Panc1 (cell line): ENCODE data around the gene BTN2A1. TPM values are rescaled to one million over a fixed set of nuclear protein-coding genes. Genes with fewer than 3 reads are reported as not detected.
A peak's percentile ranks its signal among the peaks of the same experiment; 100 is the strongest.
"Not testable (repeated sequence)": the region's sequence is repeated elsewhere in the genome, so short reads cannot be mapped to it uniquely, and the experiment has no call there.

Experiments
- ATAC-seq: fragments of 200-7000 bp; cut with Tn5 transposase; 2 replicates; pipeline ENCODE4 v1.9.1; 2020; ENCODE audit warnings: mild to moderate bottlenecking, moderate library complexity
- BruUV-seq: library from RNA; stranded (reverse); fragments of 400-500 nt; replicated peaks from 2 replicates; lab custom pipeline; 2021; lab: Mats Ljungman, UMichigan
- CTCF ChIA-PET: fragments of 300-600 bp; sonication (Branson Sonifier 250); formaldehyde crosslinking; loops from one replicate; lab custom pipeline; 2022; ENCODE audit warnings: antibody characterized with exemption; lab: Charles Lee
- POLR2A ChIA-PET: fragments of 300-600 bp; sonication (Branson Sonifier 250); formaldehyde crosslinking; loops from one replicate; lab custom pipeline; 2022; ENCODE audit warnings: antibody characterized with exemption; lab: Charles Lee
- DNase-seq: peaks from one replicate; pipeline ENCODE4 v3.0.0-alpha.2; 2010; ENCODE audit warnings: low read depth, low spot score
- H3K27ac ChIP-seq: 2 replicates; pipeline ENCODE4 v1.5.1; 2011; ENCODE audit warnings: mild to moderate bottlenecking, low read length, inconsistent platforms
- H3K27me3 ChIP-seq: fragments of 200-500 bp; sonication (Bioruptor generic); 2 replicates; pipeline ENCODE4 v1.6.0; 2014; ENCODE audit warnings: low read length, inconsistent platforms; ENCODE audit not compliant: control insufficient read depth, insufficient read depth
- H3K36me3 ChIP-seq: fragments of 200-500 bp; sonication (Bioruptor generic); 2 replicates; pipeline ENCODE4 v1.5.1; 2014; ENCODE audit warnings: inconsistent platforms, mild to moderate bottlenecking, low read length, moderate library complexity; ENCODE audit not compliant: control insufficient read depth, insufficient read depth
- H3K4me1 ChIP-seq: 2 replicates; pipeline ENCODE4 v1.5.1; 2011; ENCODE audit warnings: inconsistent platforms, mild to moderate bottlenecking, low read length, moderate library complexity; ENCODE audit not compliant: control insufficient read depth, insufficient read depth
- H3K4me3 ChIP-seq, 2 experiments: 2 replicates each; pipeline ENCODE4 v1.5.1; 2011 to 2012; ENCODE audit warnings: low read depth in 2 of 2, low read length in 2 of 2, mild to moderate bottlenecking in 2 of 2, inconsistent platforms in 1 of 2, moderate library complexity in 1 of 2
- H3K9me3 ChIP-seq: fragments of 200-500 bp; sonication (Bioruptor generic); 2 replicates; pipeline ENCODE4 v1.5.1; 2014; ENCODE audit warnings: low read depth, mild to moderate bottlenecking, inconsistent platforms, low read length, moderate library complexity; ENCODE audit not compliant: control insufficient read depth, insufficient read depth
- CTCF ChIP-seq: fragments of 450-650 bp; IDR thresholded peaks from 2 replicates; pipeline ENCODE4 v1.5.1; 2017; ENCODE audit warnings: mild to moderate bottlenecking
- POLR2AphosphoS5 ChIP-seq: IDR thresholded peaks from 2 replicates; pipeline ENCODE4 v1.6.1; 2012; ENCODE audit warnings: mild to moderate bottlenecking, low read depth, low read length, moderate library complexity
- SIN3A ChIP-seq: IDR thresholded peaks from 2 replicates; pipeline ENCODE4 v1.6.1; 2012; ENCODE audit warnings: low read depth, mild to moderate bottlenecking, low read length, moderate library complexity, borderline replicate concordance; ENCODE audit not compliant: insufficient read depth
- TCF7L2 ChIP-seq: IDR thresholded peaks from 2 replicates; pipeline ENCODE4 v1.6.1; 2011; ENCODE audit warnings: mild to moderate bottlenecking, low read depth, low read length, inconsistent platforms
- in situ Hi-C: cut with HindIII; loops from 2 replicates; pipeline ENCODE4 v1.10.0; 2016; ENCODE audit warnings: low sequenced_read_pairs, low pct_unique_long_range_greater_than_20kb
- intact Hi-C: fragments of 100-400 bp; cut with micrococcal nuclease; formaldehyde crosslinking; loops from one replicate; pipeline ENCODE4 v1.10.0; 2022; ENCODE audit not compliant: unreplicated experiment
- total RNA-seq: library from RNA; stranded (reverse); gene quantifications from one replicate; pipeline ENCODE4 v1.2.1, GENCODE V29; 2021; ENCODE audit not compliant: unreplicated experiment

The BTN2A1 gene
- total RNA-seq, 1 experiment from 2014 or later, result 23.0 TPM

- H3K36me3 ChIP-seq, result no peaks in the 10 kb centered on the region; the same call in 1 of the 2 replicates
- ChIA-PET POLR2A (no interaction called here), CTCF (no interaction called here)
- H3K27ac ChIP-seq, result no peak overlapping the region
- no peaks in the 10 kb centered on the region for H3K27me3 ChIP-seq
- H3K4me1 ChIP-seq, result peaks cover 5% of the 10 kb centered on the region; the same call in 1 of the 2 replicates
- no TSS peak for BruUV-seq
- no peak for ATAC-seq
- no peaks in the 10 kb centered on the region; the same call in 1 of the 2 replicates for H3K9me3 ChIP-seq
- DNase-seq, result no peak
- intact Hi-C loops (no loop called here), in situ Hi-C loops (no loop called here)
- H3K4me3 ChIP-seq, result no peak overlapping the region
- no peak for TF ChIP-seq SIN3A
- no peak for TF ChIP-seq TCF7L2
Measured at GRCh38 chr6:26416288-26416687, 41.5 kb upstream of the BTN2A1 start.

DNA sequence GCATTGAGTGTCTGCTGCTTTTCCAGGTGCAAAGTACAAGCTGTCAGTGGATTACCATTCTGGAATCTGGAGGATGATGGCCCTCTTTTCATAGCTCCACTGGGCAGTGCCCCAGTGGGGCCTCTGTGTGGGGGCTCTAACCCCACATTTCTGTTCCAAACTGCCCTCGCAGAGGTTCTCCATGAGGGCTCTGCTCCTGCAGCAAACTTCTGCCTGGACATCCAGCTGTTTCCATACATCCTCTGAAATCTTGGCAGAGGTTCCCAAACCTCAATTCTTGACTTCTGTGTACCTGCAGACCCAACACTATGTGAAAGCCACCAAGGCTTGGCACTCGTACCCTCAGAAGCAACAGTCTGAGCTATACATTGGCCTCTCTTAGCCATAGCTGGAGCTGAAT, 39.7 kb upstream of the BTN2A1 start:
- CTCF ChIA-PET, intact Hi-C loops, H3K4me1 ChIP-seq, H3K27ac ChIP-seq, ATAC-seq, POLR2A ChIA-PET, in situ Hi-C loops, H3K4me3 ChIP-seq, H3K36me3 ChIP-seq, H3K9me3 ChIP-seq, H3K27me3 ChIP-seq, BruUV-seq, DNase-seq: not testable (repeated sequence)

DNA sequence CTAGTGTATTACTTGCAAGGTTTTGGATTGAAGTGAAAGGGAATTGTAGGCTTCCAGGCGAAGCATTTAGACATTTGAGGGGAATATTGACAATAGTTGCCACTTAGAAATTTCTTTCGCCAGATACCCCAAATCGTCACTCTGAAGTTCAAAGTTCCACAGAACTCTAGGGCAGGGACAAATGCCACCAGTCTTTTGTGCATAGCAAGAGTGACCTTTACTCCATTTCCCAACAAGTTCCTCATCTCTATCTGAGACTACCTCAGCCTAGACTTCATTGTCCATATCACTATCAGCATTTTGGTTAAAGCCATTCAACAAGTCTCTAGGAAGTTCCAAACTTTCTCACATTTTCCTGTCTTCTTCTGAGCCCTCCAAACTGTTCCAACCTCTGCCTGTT, 39.0 kb upstream of the BTN2A1 start:
- BruUV-seq, in situ Hi-C loops, DNase-seq, intact Hi-C loops, ATAC-seq, H3K4me3 ChIP-seq, H3K27me3 ChIP-seq, POLR2A ChIA-PET, H3K9me3 ChIP-seq, H3K27ac ChIP-seq, H3K4me1 ChIP-seq, CTCF ChIA-PET, H3K36me3 ChIP-seq: not testable (repeated sequence)

DNA sequence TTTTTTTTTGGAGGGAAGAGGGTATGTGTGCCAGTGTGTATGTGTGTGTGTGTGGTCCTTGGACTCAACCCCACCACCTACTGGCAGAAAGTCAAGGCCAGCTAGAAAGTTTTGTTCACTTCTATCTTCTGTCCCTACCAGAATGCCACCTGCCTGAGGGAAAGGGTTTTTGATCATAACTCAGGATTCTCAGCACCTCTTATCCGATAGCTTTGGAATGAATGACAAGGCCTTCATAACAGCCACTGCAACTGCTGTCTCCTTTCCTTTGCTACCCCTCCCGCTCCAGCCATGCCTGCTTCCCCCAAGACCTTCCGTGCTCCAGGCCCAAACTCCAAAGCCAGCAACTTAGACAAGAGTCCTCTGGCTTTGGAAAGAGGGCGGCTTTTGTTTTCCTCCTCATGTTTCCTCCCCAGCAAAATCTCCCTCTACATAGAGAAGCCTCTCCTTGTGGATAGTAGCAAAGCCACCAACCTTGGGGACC, 37.0 kb upstream of the BTN2A1 start:
- no peak for DNase-seq
- in situ Hi-C loops (no loop called here), intact Hi-C loops (loop anchor here (5.0 kb wide), 1 partner anchor 78 kb away; no protein-coding TSS in a partner anchor)
- peak overlapping the region; percentile 90 for H3K27ac ChIP-seq
- peak; percentile 67 for ATAC-seq
- no TSS peak for BruUV-seq
- CTCF ChIA-PET, result interaction anchor here (0.7 kb wide), 1 partner anchor 87 kb away, joined by 3 read pairs; no protein-coding TSS in a partner anchor
- H3K27me3 ChIP-seq, result no peaks in the 10 kb centered on the region
- TF ChIP-seq POLR2AphosphoS5 (no peak), CTCF (peak; percentile 72)
- H3K4me3 ChIP-seq, result peak overlapping the region; percentile 72 to 97
- POLR2A ChIA-PET, result no interaction called here
- no peaks in the 10 kb centered on the region; the same call in 1 of the 2 replicates for H3K9me3 ChIP-seq
- peaks cover 5% of the 10 kb centered on the region; the same call in 1 of the 2 replicates for H3K4me1 ChIP-seq
- H3K36me3 ChIP-seq, result no peaks in the 10 kb centered on the region; the same call in 1 of the 2 replicates
